ENCODE results near the gene SND1. TPM values are rescaled to one million over a fixed set of nuclear protein-coding genes. Genes with fewer than 3 reads are reported as not detected.
"Not testable (repeated sequence)": the region's sequence is repeated elsewhere in the genome, so short reads cannot be mapped to it uniquely, and the experiment has no call there.

SND1 gene
- total and polyA plus RNA-seq, 2 donors = 55.1 to 104 TPM

- H3K4me3 ChIP-seq (ENCODE audit: low read length in 2 of 2); H3K9me3 ChIP-seq (ENCODE audit: control insufficient read depth in 2 of 2, insufficient read depth in 1 of 2, low read length in 1 of 2); DNase-seq (ENCODE audit: low read depth in 6 of 9, low spot score in 9 of 9); H3K27me3 ChIP-seq (ENCODE audit: control insufficient read depth in 2 of 2, insufficient read depth in 1 of 2, low read length in 1 of 2); H3K4me1 ChIP-seq (ENCODE audit: control insufficient read depth in 2 of 2, insufficient read depth in 2 of 2, low read length in 2 of 2); H3K27ac ChIP-seq (ENCODE audit: low read depth in 1 of 2, low read length in 1 of 2); H3K36me3 ChIP-seq (ENCODE audit: control insufficient read depth in 2 of 2, insufficient read depth in 2 of 2, low read length in 1 of 2): not testable (repeated sequence)
- 94% methylated on average over 4 of the region's 4 CpGs for WGBS
These were observed 22.9 kb downstream of the SND1 start for GRCh38 chr7:127674923-127675322.

DNA sequence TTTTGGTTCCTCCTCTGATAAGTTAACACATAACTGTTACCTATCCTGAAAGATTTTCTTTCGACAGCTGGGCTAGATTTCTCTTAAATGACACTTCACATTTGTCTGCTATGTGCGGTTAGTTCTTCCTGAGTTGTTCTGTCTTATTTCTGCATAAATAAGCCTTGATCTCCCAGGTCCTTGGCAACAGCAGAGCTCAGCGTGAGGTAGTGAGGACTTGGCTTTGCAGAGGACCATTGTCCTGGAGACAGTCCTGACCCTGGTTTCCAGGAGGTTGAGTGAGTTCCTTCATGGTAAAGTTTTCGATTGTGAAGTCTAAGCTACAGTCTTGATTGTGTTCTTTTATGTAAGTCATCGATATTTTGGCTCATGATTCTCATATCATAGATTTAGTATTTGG lies 23.7 kb downstream of the SND1 start:
- no peaks in the 10 kb centered on the region for H3K4me1 ChIP-seq (ENCODE audit: control insufficient read depth in 2 of 2, insufficient read depth in 2 of 2, low read length in 2 of 2)
- no peak for DNase-seq (ENCODE audit: low read depth in 6 of 9, low spot score in 9 of 9)
- no peak overlapping the region for H3K27ac ChIP-seq (ENCODE audit: low read depth in 1 of 2, low read length in 1 of 2)
- peaks cover 0 to 8% of the 10 kb centered on the region in 2 donors for H3K9me3 ChIP-seq (ENCODE audit: control insufficient read depth in 2 of 2, insufficient read depth in 1 of 2, low read length in 1 of 2)
- peaks cover 0 to 9% of the 10 kb centered on the region in 2 donors for H3K36me3 ChIP-seq (ENCODE audit: control insufficient read depth in 2 of 2, insufficient read depth in 2 of 2, low read length in 1 of 2)
- no peaks in the 10 kb centered on the region for H3K27me3 ChIP-seq (ENCODE audit: control insufficient read depth in 2 of 2, insufficient read depth in 1 of 2, low read length in 1 of 2)
- WGBS = 97% methylated on average over 5 of the region's 5 CpGs
- H3K4me3 ChIP-seq (ENCODE audit: low read length in 2 of 2) = no peak overlapping the region

GRCh38 chr7:127677433-127678230 lies 25.6 kb downstream of the SND1 start:
- WGBS = 98% methylated on average over 8 of the region's 8 CpGs
- no peaks in the 10 kb centered on the region for H3K27me3 ChIP-seq (ENCODE audit: control insufficient read depth in 2 of 2, insufficient read depth in 1 of 2, low read length in 1 of 2)
- no peak overlapping the region for H3K27ac ChIP-seq (ENCODE audit: low read depth in 1 of 2, low read length in 1 of 2)
- H3K36me3 ChIP-seq (ENCODE audit: control insufficient read depth in 2 of 2, insufficient read depth in 2 of 2, low read length in 1 of 2) = peaks cover 0 to 11% of the 10 kb centered on the region in 2 donors
- no peak overlapping the region for H3K4me3 ChIP-seq (ENCODE audit: low read length in 2 of 2)
- H3K4me1 ChIP-seq (ENCODE audit: control insufficient read depth in 2 of 2, insufficient read depth in 2 of 2, low read length in 2 of 2) = no peaks in the 10 kb centered on the region
- DNase-seq (ENCODE audit: low read depth in 6 of 9, low spot score in 9 of 9) = no peak
- peaks cover 0 to 8% of the 10 kb centered on the region in 2 donors for H3K9me3 ChIP-seq (ENCODE audit: control insufficient read depth in 2 of 2, insufficient read depth in 1 of 2, low read length in 1 of 2)

DNA sequence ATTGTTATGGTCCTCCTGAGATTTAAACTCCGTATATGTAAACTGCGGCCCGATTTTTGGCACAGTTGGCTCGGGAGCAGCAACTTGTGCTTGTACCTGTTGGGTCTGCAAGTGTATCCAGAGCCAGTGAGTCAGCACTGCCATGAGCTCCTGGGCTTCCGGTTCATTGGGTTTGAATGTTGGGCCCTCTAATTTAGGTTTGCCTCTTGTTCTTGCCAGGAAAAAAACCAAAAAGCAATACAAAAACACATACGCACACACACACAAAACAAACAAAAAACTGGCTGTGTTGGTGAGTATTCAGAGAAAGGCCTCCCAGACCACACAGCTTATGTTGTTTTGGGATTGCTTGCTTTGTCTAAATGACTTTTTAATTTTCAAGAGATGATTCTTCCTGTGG lies 26.3 kb downstream of the SND1 start:
- no peaks in the 10 kb centered on the region for H3K4me1 ChIP-seq (ENCODE audit: control insufficient read depth in 2 of 2, insufficient read depth in 2 of 2, low read length in 2 of 2)
- peaks cover 0 to 8% of the 10 kb centered on the region in 2 donors for H3K9me3 ChIP-seq (ENCODE audit: control insufficient read depth in 2 of 2, insufficient read depth in 1 of 2, low read length in 1 of 2)
- H3K27ac ChIP-seq (ENCODE audit: low read depth in 1 of 2, low read length in 1 of 2) = no peak overlapping the region
- no peak for DNase-seq (ENCODE audit: low read depth in 6 of 9, low spot score in 9 of 9)
- H3K4me3 ChIP-seq (ENCODE audit: low read length in 2 of 2) = no peak overlapping the region
- H3K36me3 ChIP-seq (ENCODE audit: control insufficient read depth in 2 of 2, insufficient read depth in 2 of 2, low read length in 1 of 2) = peaks cover 0 to 11% of the 10 kb centered on the region in 2 donors
- H3K27me3 ChIP-seq (ENCODE audit: control insufficient read depth in 2 of 2, insufficient read depth in 1 of 2, low read length in 1 of 2) = no peaks in the 10 kb centered on the region
- 97% methylated on average over 6 of the region's 6 CpGs for WGBS

DNA sequence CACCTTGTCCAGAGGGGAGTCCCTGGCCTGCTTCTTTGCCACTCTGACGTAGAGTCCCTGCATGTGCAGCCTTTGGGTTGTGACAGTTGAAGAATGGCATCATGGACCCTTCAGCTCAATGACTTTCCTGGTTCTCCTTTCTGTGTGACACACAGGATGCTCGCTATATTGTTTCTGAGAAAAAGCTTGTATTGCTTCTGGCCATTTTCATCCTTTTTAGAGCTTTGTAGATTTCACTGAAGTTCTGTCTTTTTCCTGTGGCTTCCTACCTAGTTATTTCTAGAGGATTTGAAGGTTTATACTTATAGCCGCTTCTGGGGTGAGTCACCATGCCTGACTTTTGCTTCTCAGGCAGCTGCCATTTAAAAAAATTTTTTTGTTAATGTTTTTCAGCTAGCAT lies 27.0 kb downstream of the SND1 start:
- no peaks in the 10 kb centered on the region for H3K4me1 ChIP-seq (ENCODE audit: control insufficient read depth in 2 of 2, insufficient read depth in 2 of 2, low read length in 2 of 2)
- H3K36me3 ChIP-seq (ENCODE audit: control insufficient read depth in 2 of 2, insufficient read depth in 2 of 2, low read length in 1 of 2) = peaks cover 0 to 11% of the 10 kb centered on the region in 2 donors
- 97% methylated on average over 3 of the region's 3 CpGs for WGBS
- no peak overlapping the region for H3K4me3 ChIP-seq (ENCODE audit: low read length in 2 of 2)
- no peak for DNase-seq (ENCODE audit: low read depth in 6 of 9, low spot score in 9 of 9)
- no peaks in the 10 kb centered on the region for H3K27me3 ChIP-seq (ENCODE audit: control insufficient read depth in 2 of 2, insufficient read depth in 1 of 2, low read length in 1 of 2)
- no peak overlapping the region for H3K27ac ChIP-seq (ENCODE audit: low read depth in 1 of 2, low read length in 1 of 2)
- H3K9me3 ChIP-seq (ENCODE audit: control insufficient read depth in 2 of 2, insufficient read depth in 1 of 2, low read length in 1 of 2) = peaks cover 0 to 8% of the 10 kb centered on the region in 2 donors

GRCh38 chr7:127680983-127681382 lies 29.0 kb downstream of the SND1 start:
- Histone ChIP-seq H3K27me3 (ENCODE audit: control insufficient read depth in 2 of 2, insufficient read depth in 1 of 2, low read length in 1 of 2) (no peaks in the 10 kb centered on the region), H3K9me3 (ENCODE audit: control insufficient read depth in 2 of 2, insufficient read depth in 1 of 2, low read length in 1 of 2) (peaks cover 0 to 8% of the 10 kb centered on the region in 2 donors), H3K36me3 (ENCODE audit: control insufficient read depth in 2 of 2, insufficient read depth in 2 of 2, low read length in 1 of 2) (peaks cover 0 to 11% of the 10 kb centered on the region in 2 donors), H3K4me3 (ENCODE audit: low read length in 2 of 2) (no peak overlapping the region), H3K27ac (ENCODE audit: low read depth in 1 of 2, low read length in 1 of 2) (no peak overlapping the region), H3K4me1 (ENCODE audit: control insufficient read depth in 2 of 2, insufficient read depth in 2 of 2, low read length in 2 of 2) (no peaks in the 10 kb centered on the region)
- no peak for DNase-seq (ENCODE audit: low read depth in 6 of 9, low spot score in 9 of 9)
- 96% methylated on average over 3 of the region's 3 CpGs for WGBS

DNA sequence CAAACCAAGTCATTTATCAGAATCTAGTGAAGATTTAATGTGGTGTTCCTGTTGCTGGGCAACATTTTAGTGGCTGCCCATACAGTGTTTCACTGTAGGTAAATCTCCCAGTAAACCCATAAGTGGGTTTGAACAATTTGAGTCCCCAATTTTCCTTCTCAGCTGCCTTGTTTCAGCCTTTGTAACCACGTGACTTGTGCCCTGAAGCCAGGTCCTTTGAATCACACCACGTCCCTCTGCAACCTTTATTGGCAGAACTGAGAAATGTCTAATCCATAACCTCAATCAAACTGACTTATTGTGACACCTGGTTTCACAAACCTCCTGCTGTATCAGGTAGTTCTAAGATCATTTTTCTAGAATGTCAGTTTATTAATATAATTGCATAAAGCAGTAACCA lies 30.1 kb downstream of the SND1 start:
- Histone ChIP-seq H3K36me3 (ENCODE audit: control insufficient read depth in 2 of 2, insufficient read depth in 2 of 2, low read length in 1 of 2) (peaks cover 0 to 19% of the 10 kb centered on the region in 2 donors), H3K27ac (ENCODE audit: low read depth in 1 of 2, low read length in 1 of 2) (no peak overlapping the region), H3K27me3 (ENCODE audit: control insufficient read depth in 2 of 2, insufficient read depth in 1 of 2, low read length in 1 of 2) (no peaks in the 10 kb centered on the region), H3K9me3 (ENCODE audit: control insufficient read depth in 2 of 2, insufficient read depth in 1 of 2, low read length in 1 of 2) (peaks cover 0 to 8% of the 10 kb centered on the region in 2 donors), H3K4me3 (ENCODE audit: low read length in 2 of 2) (no peak overlapping the region), H3K4me1 (ENCODE audit: control insufficient read depth in 2 of 2, insufficient read depth in 2 of 2, low read length in 2 of 2) (no peaks in the 10 kb centered on the region)
- no peak for DNase-seq (ENCODE audit: low read depth in 6 of 9, low spot score in 9 of 9)
- WGBS = 87% methylated on average over 2 of the region's 2 CpGs

GRCh38 chr7:127683776-127684681 lies 32.0 kb downstream of the SND1 start:
- no peak overlapping the region for H3K4me3 ChIP-seq (ENCODE audit: low read length in 2 of 2)
- no peaks in the 10 kb centered on the region for H3K27me3 ChIP-seq (ENCODE audit: control insufficient read depth in 2 of 2, insufficient read depth in 1 of 2, low read length in 1 of 2)
- H3K9me3 ChIP-seq (ENCODE audit: control insufficient read depth in 2 of 2, insufficient read depth in 1 of 2, low read length in 1 of 2) = peaks cover 0 to 4% of the 10 kb centered on the region in 2 donors
- no peak overlapping the region for H3K27ac ChIP-seq (ENCODE audit: low read depth in 1 of 2, low read length in 1 of 2)
- no peaks in the 10 kb centered on the region for H3K4me1 ChIP-seq (ENCODE audit: control insufficient read depth in 2 of 2, insufficient read depth in 2 of 2, low read length in 2 of 2)
- peaks cover 13 to 20% of the 10 kb centered on the region in 2 donors for H3K36me3 ChIP-seq (ENCODE audit: control insufficient read depth in 2 of 2, insufficient read depth in 2 of 2, low read length in 1 of 2)
- no peak for DNase-seq (ENCODE audit: low read depth in 6 of 9, low spot score in 9 of 9)
- 97% methylated on average over 4 of the region's 4 CpGs for WGBS

DNA sequence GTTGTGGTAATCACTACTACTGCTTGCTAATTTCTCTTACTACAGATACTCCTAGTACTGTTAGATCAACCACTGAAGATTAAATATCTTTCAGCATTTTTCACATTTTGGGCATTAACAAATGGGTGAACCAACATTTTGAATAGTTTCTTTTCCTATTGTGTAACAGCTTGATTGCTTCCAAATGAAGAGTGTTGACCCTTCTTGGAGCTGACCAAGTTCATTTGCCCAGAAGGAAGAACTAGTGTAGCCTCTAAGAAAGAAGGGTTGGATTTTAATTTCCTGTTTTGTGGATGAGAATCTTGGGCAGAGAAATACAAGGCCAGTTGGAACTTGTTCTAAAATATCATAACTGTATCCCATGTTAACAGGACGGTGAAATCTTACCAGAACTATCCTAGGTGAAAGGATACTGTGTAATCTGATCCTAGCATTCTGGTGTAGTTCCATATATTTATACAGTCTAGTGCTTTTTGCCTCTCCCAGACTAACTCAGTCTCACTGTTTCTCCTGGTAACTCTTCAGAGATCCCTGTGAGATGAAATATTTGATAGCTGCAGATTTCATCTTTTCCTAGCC lies 37.3 kb downstream of the SND1 start:
- H3K4me1 ChIP-seq (ENCODE audit: control insufficient read depth in 2 of 2, insufficient read depth in 2 of 2, low read length in 2 of 2) = peaks cover 0 to 3% of the 10 kb centered on the region in 2 donors
- H3K9me3 ChIP-seq (ENCODE audit: control insufficient read depth in 2 of 2, insufficient read depth in 1 of 2, low read length in 1 of 2) = no peaks in the 10 kb centered on the region
- H3K27me3 ChIP-seq (ENCODE audit: control insufficient read depth in 2 of 2, insufficient read depth in 1 of 2, low read length in 1 of 2) = no peaks in the 10 kb centered on the region
- no peak overlapping the region for H3K27ac ChIP-seq (ENCODE audit: low read depth in 1 of 2, low read length in 1 of 2)
- DNase-seq (ENCODE audit: low read depth in 6 of 9, low spot score in 9 of 9) = no peak
- peaks cover 16 to 26% of the 10 kb centered on the region in 2 donors for H3K36me3 ChIP-seq (ENCODE audit: control insufficient read depth in 2 of 2, insufficient read depth in 2 of 2, low read length in 1 of 2)
- no peak overlapping the region for H3K4me3 ChIP-seq (ENCODE audit: low read length in 2 of 2)
- WGBS = 97% methylated on average over 1 of the region's 1 CpG

Data from thymus (tissue), 11 donors.